Mesendoderm (in vitro differentiated cells): ENCODE data around the gene SRC.
"Not testable (repeated sequence)": the region's sequence is repeated elsewhere in the genome, so short reads cannot be mapped to it uniquely, and the experiment has no call there.

Source experiments
- DNase-seq: peaks from one replicate; pipeline ENCODE4 v3.0.0; 2013
- H2AK5ac ChIP-seq: 2 replicates; pipeline ENCODE4 v1.6.1; 2013; ENCODE audit warnings: low read length, inconsistent platforms
- H2BK120ac ChIP-seq: 2 replicates; pipeline ENCODE4 v1.6.1; 2013; ENCODE audit warnings: low read depth, mild to moderate bottlenecking, low read length, moderate library complexity, mixed read lengths
- H2BK15ac ChIP-seq: replicated peaks from 2 replicates; pipeline ENCODE4 v1.6.1; 2013; ENCODE audit warnings: low read depth, mild to moderate bottlenecking, moderate library complexity
- H2BK5ac ChIP-seq: 2 replicates; pipeline ENCODE4 v1.6.1; 2013; ENCODE audit warnings: low read length, inconsistent platforms
- H3K18ac ChIP-seq: 2 replicates; pipeline ENCODE4 v1.6.1; 2013; ENCODE audit warnings: mild to moderate bottlenecking, low read length, mixed read lengths
- H3K23ac ChIP-seq: one replicate; pipeline ENCODE4 v1.6.1; 2013; ENCODE audit warnings: low read length
- H3K27ac ChIP-seq: 2 replicates; pipeline ENCODE4 v1.5.1; 2013; ENCODE audit warnings: low read depth, mild to moderate bottlenecking, inconsistent platforms, low read length, moderate library complexity
- H3K27me3 ChIP-seq: 2 replicates; pipeline ENCODE4 v1.6.1; 2013; ENCODE audit warnings: low read length, control low read depth, mild to moderate bottlenecking, inconsistent platforms; ENCODE audit not compliant: insufficient read depth, poor library complexity
- H3K36me3 ChIP-seq: 2 replicates; pipeline ENCODE4 v1.6.1; 2013; ENCODE audit warnings: low read length, inconsistent platforms; ENCODE audit not compliant: control insufficient read depth, insufficient read depth
- H3K4ac ChIP-seq: one replicate; pipeline ENCODE4 v1.6.1; 2013; ENCODE audit warnings: low read depth, mild to moderate bottlenecking, low read length, moderate library complexity
- H3K4me1 ChIP-seq: 2 replicates; pipeline ENCODE4 v1.6.1; 2013; ENCODE audit warnings: low read depth, low read length, inconsistent platforms; ENCODE audit not compliant: control insufficient read depth
- H3K4me2 ChIP-seq: 2 replicates; pipeline ENCODE4 v1.6.1; 2013; ENCODE audit warnings: low read length
- H3K4me3 ChIP-seq: 2 replicates; pipeline ENCODE4 v1.5.1; 2013; ENCODE audit warnings: mild to moderate bottlenecking, low read length
- H3K56ac ChIP-seq: one replicate; pipeline ENCODE4 v1.6.1; 2013; ENCODE audit warnings: low read length
- H3K79me1 ChIP-seq: 2 replicates; pipeline ENCODE4 v1.6.1; 2013; ENCODE audit warnings: low read length, inconsistent platforms
- H3K79me2 ChIP-seq: 2 replicates; pipeline ENCODE4 v1.6.1; 2013; ENCODE audit warnings: mild to moderate bottlenecking, low read length; ENCODE audit not compliant: control insufficient read depth, insufficient read depth
- H3K9ac ChIP-seq: 2 replicates; pipeline ENCODE4 v1.6.1; 2013; ENCODE audit warnings: low read length, inconsistent platforms
- H4K5ac ChIP-seq: one replicate; pipeline ENCODE4 v1.6.1; 2013; ENCODE audit warnings: low read length
- H4K8ac ChIP-seq: one replicate; pipeline ENCODE4 v1.6.1; 2013; ENCODE audit warnings: low read depth, mild to moderate bottlenecking, control low read depth, low read length, moderate library complexity
- WGBS: extraction: QIAGEN DNeasy Blood & Tissue Kit; methylation state at CpG from one replicate; pipeline ENCODE4 v1.1.7; 2013; ENCODE audit warnings: low lambda C conversion rate, missing lambda C conversion rate; ENCODE audit not compliant: insufficient coverage; ENCODE audit errors: extremely low coverage; 5-methylcytosine and 5-hydroxymethylcytosine counted together

SRC gene

GRCh38 chr20:37339208-37339607 is 6.7 kb upstream of the SRC start:
- Histone ChIP-seq H3K9ac (no peak overlapping the region), H3K4me3 (no peak overlapping the region), H3K27ac (no peak overlapping the region), H2BK5ac (no peak overlapping the region), H3K23ac (no peak overlapping the region), H3K79me1 (no peaks in the 10 kb centered on the region), H3K36me3 (no peaks in the 10 kb centered on the region), H3K4me2 (no peak overlapping the region), H3K27me3 (no peaks in the 10 kb centered on the region), H2BK15ac (no peak overlapping the region), H3K79me2 (no peaks in the 10 kb centered on the region), H3K4me1 (no peaks in the 10 kb centered on the region), H3K56ac (no peak overlapping the region), H3K18ac (no peak overlapping the region), H4K5ac (no peak overlapping the region), H4K8ac (no peak overlapping the region), H2AK5ac (no peak overlapping the region), H2BK120ac (no peak overlapping the region), H3K4ac (no peak overlapping the region)
- DNase-seq, result peak; percentile 49
- no CpG with 5 or more reads among the region's 4 CpGs for WGBS

- H2BK120ac ChIP-seq, H3K27me3 ChIP-seq, H3K56ac ChIP-seq, H3K79me1 ChIP-seq, H3K4me1 ChIP-seq, H3K27ac ChIP-seq, H2AK5ac ChIP-seq, H3K4me2 ChIP-seq, H3K36me3 ChIP-seq, H2BK5ac ChIP-seq, H3K9ac ChIP-seq, H3K79me2 ChIP-seq, H3K18ac ChIP-seq, H4K8ac ChIP-seq, H2BK15ac ChIP-seq, H3K4me3 ChIP-seq, DNase-seq, H4K5ac ChIP-seq, H3K23ac ChIP-seq, H3K4ac ChIP-seq: not testable (repeated sequence)
- no CpG with 5 or more reads among the region's 7 CpGs for WGBS
Measured at GRCh38 chr20:37339764-37340109, 6.2 kb upstream of the SRC start.

GRCh38 chr20:37340998-37341397 is 4.9 kb upstream of the SRC start:
- H3K4me2 ChIP-seq, result no peak overlapping the region
- no peak overlapping the region for H3K27ac ChIP-seq
- no peak overlapping the region for H3K18ac ChIP-seq
- H3K4me1 ChIP-seq, result no peaks in the 10 kb centered on the region
- H3K56ac ChIP-seq, result no peak overlapping the region
- no peak overlapping the region for H4K5ac ChIP-seq
- no peak overlapping the region for H4K8ac ChIP-seq
- H3K23ac ChIP-seq, result no peak overlapping the region
- no peaks in the 10 kb centered on the region for H3K79me1 ChIP-seq
- H2BK5ac ChIP-seq, result no peak overlapping the region
- H3K9ac ChIP-seq, result no peak overlapping the region
- no peak overlapping the region for H2BK120ac ChIP-seq
- no peak overlapping the region for H2AK5ac ChIP-seq
- DNase-seq, result no peak
- WGBS, result no CpG with 5 or more reads among the region's 6 CpGs
- H2BK15ac ChIP-seq, result no peak overlapping the region
- H3K4ac ChIP-seq, result no peak overlapping the region
- H3K4me3 ChIP-seq, result no peak overlapping the region
- no peaks in the 10 kb centered on the region for H3K36me3 ChIP-seq
- H3K79me2 ChIP-seq, result no peaks in the 10 kb centered on the region
- H3K27me3 ChIP-seq, result no peaks in the 10 kb centered on the region

GRCh38 chr20:37341632-37342031 is 4.3 kb upstream of the SRC start:
- H2AK5ac ChIP-seq, result no peak overlapping the region
- H2BK5ac ChIP-seq, result no peak overlapping the region
- H3K18ac ChIP-seq, result no peak overlapping the region
- no peak overlapping the region for H2BK120ac ChIP-seq
- H3K4me2 ChIP-seq, result no peak overlapping the region
- no peak overlapping the region for H3K9ac ChIP-seq
- H3K4ac ChIP-seq, result no peak overlapping the region
- H3K4me1 ChIP-seq, result no peaks in the 10 kb centered on the region
- no peak overlapping the region for H3K27ac ChIP-seq
- no peaks in the 10 kb centered on the region for H3K36me3 ChIP-seq
- no CpG with 5 or more reads among the region's 11 CpGs for WGBS
- no peak overlapping the region for H4K5ac ChIP-seq
- peak overlapping the region; percentile 6 for H3K56ac ChIP-seq
- no peak overlapping the region for H3K4me3 ChIP-seq
- H3K23ac ChIP-seq, result no peak overlapping the region
- H4K8ac ChIP-seq, result no peak overlapping the region
- H3K79me1 ChIP-seq, result no peaks in the 10 kb centered on the region
- DNase-seq, result no peak
- no peaks in the 10 kb centered on the region for H3K27me3 ChIP-seq
- H3K79me2 ChIP-seq, result peaks cover under 1% of the 10 kb centered on the region
- no peak overlapping the region for H2BK15ac ChIP-seq

- Histone ChIP-seq H3K4me1 (no peaks in the 10 kb centered on the region), H3K4ac (no peak overlapping the region), H3K4me2 (no peak overlapping the region), H3K36me3 (no peaks in the 10 kb centered on the region), H4K5ac (no peak overlapping the region), H4K8ac (no peak overlapping the region), H3K56ac (peak overlapping the region; percentile 63), H3K79me1 (peaks cover 7% of the 10 kb centered on the region), H2AK5ac (peak overlapping the region; percentile 72), H2BK5ac (peak overlapping the region; percentile 17), H3K79me2 (peaks cover 9% of the 10 kb centered on the region), H3K23ac (no peak overlapping the region), H2BK120ac (no peak overlapping the region), H3K27me3 (no peaks in the 10 kb centered on the region), H2BK15ac (no peak overlapping the region), H3K27ac (no peak overlapping the region), H3K9ac (no peak overlapping the region), H3K4me3 (no peak overlapping the region), H3K18ac (no peak overlapping the region)
- peak; percentile 77 for DNase-seq
- no CpG with 5 or more reads among the region's 4 CpGs for WGBS
Measured at GRCh38 chr20:37342231-37343177, 3.4 kb upstream of the SRC start.
